H1 (cell line): ENCODE results near the gene OSR1.

Source experiments
- ATF3 ChIP-seq: IDR thresholded peaks from 2 replicates; pipeline ENCODE4 v1.6.1; 2011; ENCODE audit warnings: low read depth, mild to moderate bottlenecking, low read length; ENCODE audit not compliant: insufficient read depth
- CTCF ChIP-seq, 3 experiments: IDR thresholded peaks; 1 replicate in 2 of 3; 2 replicates in 1 of 3; pipeline versions ENCODE4 v1.5.1 to v1.6.1; 2011; ENCODE audit warnings: low read length in 3 of 3, mild to moderate bottlenecking in 3 of 3, inconsistent platforms in 2 of 3, low read depth in 1 of 3, moderate library complexity in 1 of 3; ENCODE audit not compliant: insufficient read depth in 1 of 3; ENCODE audit errors: control extremely low read depth in 1 of 3
- EP300 ChIP-seq, 2 experiments: IDR thresholded peaks; 1 replicate in 1 of 2; 2 replicates in 1 of 2; pipeline ENCODE4 v1.6.1; 2011 to 2012; ENCODE audit warnings: low read depth in 2 of 2, low read length in 2 of 2, mild to moderate bottlenecking in 2 of 2, borderline replicate concordance in 1 of 2, inconsistent platforms in 1 of 2, moderate library complexity in 1 of 2
- EZH2 ChIP-seq: fragments of 200-600 bp; sonication (generic); IDR thresholded peaks from 2 replicates; pipeline ENCODE4 v1.7.1; 2012; ENCODE audit warnings: low read depth, mild to moderate bottlenecking, moderate library complexity, low read length, inconsistent platforms; ENCODE audit not compliant: severe bottlenecking
- GABPA ChIP-seq: IDR thresholded peaks from 2 replicates; pipeline ENCODE4 v1.6.1; 2011; ENCODE audit warnings: mild to moderate bottlenecking, low read length, moderate library complexity, borderline replicate concordance; ENCODE audit not compliant: insufficient read depth
- JUN ChIP-seq: IDR thresholded peaks from 2 replicates; pipeline ENCODE4 v1.6.1; 2011; ENCODE audit warnings: low read depth, mild to moderate bottlenecking, improper control_type of control experiment, low read length
- POLR2AphosphoS5 ChIP-seq: IDR thresholded peaks from 2 replicates; pipeline ENCODE4 v1.6.1; 2011; ENCODE audit warnings: low read depth, low read length
- TAF1 ChIP-seq: IDR thresholded peaks from 2 replicates; pipeline ENCODE4 v1.6.1; 2011; ENCODE audit warnings: mild to moderate bottlenecking, low read depth, low read length
- TBP ChIP-seq: IDR thresholded peaks from 2 replicates; pipeline ENCODE4 v1.6.1; 2011; ENCODE audit warnings: low read depth, low read length, improper control_type of control experiment

- TF ChIP-seq TAF1 (no peak), JUN (no peak), CTCF (IDR thresholded peaks at IDR 0.05; ENCODE audit: control extremely low read depth in 1 of 3, insufficient read depth in 1 of 3, low read depth in 1 of 3, low read length in 3 of 3) (no peak), EP300 (IDR thresholded peaks at IDR 0.05; ENCODE audit: borderline replicate concordance in 1 of 2, low read depth in 2 of 2, low read length in 2 of 2) (no peak), GABPA (no peak), EZH2 (no peak), POLR2AphosphoS5 (no peak), TBP (no peak), ATF3 (no peak)
Observed at GRCh38 chr2:19320813-19321212, 37.6 kb downstream of the OSR1 start.
